C4-2B (cell line): ENCODE results near the gene MAFG.

Source experiments
- ZFX ChIP-seq: fragments of 450-650 bp; IDR thresholded peaks from 2 replicates; pipeline ENCODE4 v1.6.1; 2017
- TF ChIP-seq, protein P1 (sequence below): fragments of 450-650 bp; conservative IDR thresholded peaks from 2 replicates; pipeline ENCODE4 v1.5.1; 2017; ENCODE audit warnings: mild to moderate bottlenecking

- TF ChIP-seq, protein P1, sequence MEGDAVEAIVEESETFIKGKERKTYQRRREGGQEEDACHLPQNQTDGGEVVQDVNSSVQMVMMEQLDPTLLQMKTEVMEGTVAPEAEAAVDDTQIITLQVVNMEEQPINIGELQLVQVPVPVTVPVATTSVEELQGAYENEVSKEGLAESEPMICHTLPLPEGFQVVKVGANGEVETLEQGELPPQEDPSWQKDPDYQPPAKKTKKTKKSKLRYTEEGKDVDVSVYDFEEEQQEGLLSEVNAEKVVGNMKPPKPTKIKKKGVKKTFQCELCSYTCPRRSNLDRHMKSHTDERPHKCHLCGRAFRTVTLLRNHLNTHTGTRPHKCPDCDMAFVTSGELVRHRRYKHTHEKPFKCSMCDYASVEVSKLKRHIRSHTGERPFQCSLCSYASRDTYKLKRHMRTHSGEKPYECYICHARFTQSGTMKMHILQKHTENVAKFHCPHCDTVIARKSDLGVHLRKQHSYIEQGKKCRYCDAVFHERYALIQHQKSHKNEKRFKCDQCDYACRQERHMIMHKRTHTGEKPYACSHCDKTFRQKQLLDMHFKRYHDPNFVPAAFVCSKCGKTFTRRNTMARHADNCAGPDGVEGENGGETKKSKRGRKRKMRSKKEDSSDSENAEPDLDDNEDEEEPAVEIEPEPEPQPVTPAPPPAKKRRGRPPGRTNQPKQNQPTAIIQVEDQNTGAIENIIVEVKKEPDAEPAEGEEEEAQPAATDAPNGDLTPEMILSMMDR: no peak
- TF ChIP-seq ZFX: no peak
Observed at GRCh38 chr17:81898029-81898866, 29.3 kb downstream of the MAFG start.
